Measurements from ENCODE around the gene RMDN3.

Gene RMDN3

DNA sequence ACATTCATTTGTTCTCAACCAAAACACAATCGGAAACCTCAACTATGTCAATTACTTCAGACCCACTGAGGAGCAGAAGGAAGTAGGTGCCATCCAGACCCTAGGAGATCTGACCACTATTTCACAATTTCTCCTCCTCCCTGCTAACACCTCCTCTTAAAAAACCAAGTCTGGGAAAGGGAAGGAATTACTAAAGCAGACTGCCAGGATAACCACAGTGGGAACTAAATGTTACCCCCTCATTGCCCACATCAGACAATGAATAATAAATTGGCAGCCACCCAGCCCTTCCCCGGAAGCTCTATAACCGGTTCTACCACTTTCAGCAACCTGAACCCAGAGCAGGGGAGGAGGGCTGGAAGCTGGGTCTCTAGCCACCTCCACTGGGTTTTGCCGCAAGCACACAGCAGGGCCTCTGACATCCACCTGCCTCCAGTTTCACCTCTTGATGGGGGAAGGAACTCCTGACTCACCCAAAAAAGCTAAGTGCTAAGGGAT lies 32.3 kb upstream of the RMDN3 start:
- TF ChIP-seq, protein P1, sequence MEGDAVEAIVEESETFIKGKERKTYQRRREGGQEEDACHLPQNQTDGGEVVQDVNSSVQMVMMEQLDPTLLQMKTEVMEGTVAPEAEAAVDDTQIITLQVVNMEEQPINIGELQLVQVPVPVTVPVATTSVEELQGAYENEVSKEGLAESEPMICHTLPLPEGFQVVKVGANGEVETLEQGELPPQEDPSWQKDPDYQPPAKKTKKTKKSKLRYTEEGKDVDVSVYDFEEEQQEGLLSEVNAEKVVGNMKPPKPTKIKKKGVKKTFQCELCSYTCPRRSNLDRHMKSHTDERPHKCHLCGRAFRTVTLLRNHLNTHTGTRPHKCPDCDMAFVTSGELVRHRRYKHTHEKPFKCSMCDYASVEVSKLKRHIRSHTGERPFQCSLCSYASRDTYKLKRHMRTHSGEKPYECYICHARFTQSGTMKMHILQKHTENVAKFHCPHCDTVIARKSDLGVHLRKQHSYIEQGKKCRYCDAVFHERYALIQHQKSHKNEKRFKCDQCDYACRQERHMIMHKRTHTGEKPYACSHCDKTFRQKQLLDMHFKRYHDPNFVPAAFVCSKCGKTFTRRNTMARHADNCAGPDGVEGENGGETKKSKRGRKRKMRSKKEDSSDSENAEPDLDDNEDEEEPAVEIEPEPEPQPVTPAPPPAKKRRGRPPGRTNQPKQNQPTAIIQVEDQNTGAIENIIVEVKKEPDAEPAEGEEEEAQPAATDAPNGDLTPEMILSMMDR (IDR thresholded peaks at IDR 0.05; ENCODE audit: control insufficient read depth, insufficient read depth, low read depth, low read length, missing control alignments), result no peak
- peak; percentile 83 for DNase-seq (ENCODE audit: low read depth)

DNA sequence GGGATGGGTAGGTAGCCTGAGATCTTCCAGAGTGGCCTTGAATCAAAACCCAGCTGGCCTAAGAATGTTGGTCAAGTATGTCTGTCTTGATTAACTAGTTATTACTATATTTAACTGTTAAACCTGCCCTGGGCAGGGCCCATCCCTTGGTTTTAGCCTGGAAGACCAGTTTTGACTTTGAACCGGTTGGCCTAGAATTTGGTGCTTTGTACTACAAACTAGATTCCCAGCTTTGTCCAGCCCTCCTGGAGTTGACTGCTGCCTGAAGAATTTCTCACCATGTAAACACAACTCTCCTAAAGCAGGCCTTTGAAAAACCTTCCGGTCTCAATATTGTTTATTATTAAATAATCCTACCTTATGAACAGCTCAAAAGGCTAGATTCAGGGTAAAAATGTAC lies 30.8 kb upstream of the RMDN3 start:
- no peak for DNase-seq (ENCODE audit: low read depth)
- TF ChIP-seq, protein P1 (IDR thresholded peaks at IDR 0.05; ENCODE audit: control insufficient read depth, insufficient read depth, low read depth, low read length, missing control alignments), result no peak
- H3K4me3 ChIP-seq (ENCODE audit: control insufficient read depth, low read depth, low read length), result no peak overlapping the region

More for the DNA sequence above, 32.3 kb upstream of the RMDN3 start:
- no peak overlapping the region for H3K4me3 ChIP-seq (ENCODE audit: control insufficient read depth, low read depth, low read length)

DNA sequence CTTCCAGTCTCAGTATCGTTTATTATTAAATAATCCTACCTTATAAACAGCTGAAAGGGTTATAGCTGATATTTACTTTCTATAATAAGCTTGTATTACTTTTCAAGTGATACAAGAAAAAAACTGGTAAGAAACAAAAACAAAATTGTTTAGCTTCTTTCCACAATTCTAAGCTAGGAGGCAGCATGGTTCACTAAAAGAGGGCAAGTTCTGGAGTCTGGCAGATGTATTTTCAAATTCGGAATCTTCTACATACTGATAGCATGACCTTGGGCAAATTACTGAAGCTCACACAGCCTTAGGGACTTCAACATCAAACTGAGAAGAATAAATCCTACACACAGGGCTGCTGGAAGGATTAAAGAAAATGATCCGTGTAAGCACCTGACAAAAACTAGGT lies 30.1 kb upstream of the RMDN3 start:
- TF ChIP-seq, protein P1 (IDR thresholded peaks at IDR 0.05; ENCODE audit: control insufficient read depth, insufficient read depth, low read depth, low read length, missing control alignments), result peak; percentile 3
- DNase-seq (ENCODE audit: low read depth), result no peak
- H3K4me3 ChIP-seq (ENCODE audit: control insufficient read depth, low read depth, low read length), result no peak overlapping the region

DNA sequence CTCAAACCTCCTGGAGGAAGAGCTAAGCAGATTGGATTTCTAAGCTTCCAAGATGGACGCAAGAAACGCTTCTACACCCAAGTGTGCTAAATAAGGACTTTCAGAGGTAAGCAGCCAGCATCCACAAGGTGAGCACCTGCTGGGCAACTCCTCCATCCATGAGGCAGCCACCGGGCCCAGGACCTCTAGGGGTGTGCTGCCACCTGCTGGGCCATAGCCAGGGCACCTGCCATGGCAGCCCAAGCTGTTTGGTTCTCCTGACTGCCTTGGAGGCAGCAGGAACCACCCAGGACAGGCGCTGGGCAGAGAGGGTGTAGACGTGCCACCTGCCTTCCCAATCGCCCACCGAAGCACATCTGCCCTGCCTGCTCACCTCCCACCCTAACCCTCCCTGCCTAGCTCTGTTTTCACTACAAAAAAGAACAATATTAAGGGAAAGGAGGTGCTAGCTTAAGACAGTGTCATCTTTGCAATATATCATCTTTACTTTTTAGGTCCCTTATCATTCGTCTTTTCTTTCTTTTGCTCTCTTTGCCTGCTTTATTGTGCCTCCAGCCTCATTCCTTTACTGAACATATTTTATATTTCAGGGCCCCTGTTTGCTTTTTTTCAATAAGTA lies 27.7 kb upstream of the RMDN3 start:
- TF ChIP-seq, protein P1 (IDR thresholded peaks at IDR 0.05; ENCODE audit: control insufficient read depth, insufficient read depth, low read depth, low read length, missing control alignments), result peak; percentile 48
- H3K4me3 ChIP-seq (ENCODE audit: control insufficient read depth, low read depth, low read length), result no peak overlapping the region
- DNase-seq (ENCODE audit: low read depth), result no peak

DNA sequence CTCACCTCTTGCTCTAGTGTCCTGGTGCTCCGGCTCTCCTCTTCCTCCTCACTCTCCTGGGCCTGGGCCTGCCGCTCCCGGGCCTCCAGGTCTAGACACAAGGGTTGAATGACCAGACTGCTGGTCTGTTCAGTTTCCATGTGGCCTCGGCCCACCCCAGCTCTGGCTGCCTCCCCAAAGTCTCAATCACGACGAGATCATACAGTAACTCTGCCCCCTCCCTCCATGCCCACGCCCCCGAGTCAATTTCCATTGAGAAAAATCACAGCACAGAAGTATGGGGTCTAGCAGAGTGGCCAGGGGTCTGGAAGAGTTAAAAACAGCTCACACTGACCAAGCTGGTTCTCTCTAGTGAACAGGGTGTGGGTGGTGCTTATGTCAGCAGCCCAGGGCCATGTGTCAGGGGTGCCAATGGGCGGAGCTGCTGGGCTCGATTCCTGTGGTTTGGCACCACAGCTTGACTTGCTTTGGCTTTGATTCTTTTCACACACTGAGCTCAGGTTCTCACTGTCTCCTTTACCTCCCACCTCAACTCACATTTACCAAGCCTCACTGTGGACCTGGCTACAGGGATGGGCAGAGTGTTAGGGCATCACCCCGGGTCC lies 21.6 kb upstream of the RMDN3 start:
- peak; percentile 45 for DNase-seq (ENCODE audit: low read depth)
- no peak overlapping the region for H3K4me3 ChIP-seq (ENCODE audit: control insufficient read depth, low read depth, low read length)
- TF ChIP-seq, protein P1 (IDR thresholded peaks at IDR 0.05; ENCODE audit: control insufficient read depth, insufficient read depth, low read depth, low read length, missing control alignments), result no peak

DNA sequence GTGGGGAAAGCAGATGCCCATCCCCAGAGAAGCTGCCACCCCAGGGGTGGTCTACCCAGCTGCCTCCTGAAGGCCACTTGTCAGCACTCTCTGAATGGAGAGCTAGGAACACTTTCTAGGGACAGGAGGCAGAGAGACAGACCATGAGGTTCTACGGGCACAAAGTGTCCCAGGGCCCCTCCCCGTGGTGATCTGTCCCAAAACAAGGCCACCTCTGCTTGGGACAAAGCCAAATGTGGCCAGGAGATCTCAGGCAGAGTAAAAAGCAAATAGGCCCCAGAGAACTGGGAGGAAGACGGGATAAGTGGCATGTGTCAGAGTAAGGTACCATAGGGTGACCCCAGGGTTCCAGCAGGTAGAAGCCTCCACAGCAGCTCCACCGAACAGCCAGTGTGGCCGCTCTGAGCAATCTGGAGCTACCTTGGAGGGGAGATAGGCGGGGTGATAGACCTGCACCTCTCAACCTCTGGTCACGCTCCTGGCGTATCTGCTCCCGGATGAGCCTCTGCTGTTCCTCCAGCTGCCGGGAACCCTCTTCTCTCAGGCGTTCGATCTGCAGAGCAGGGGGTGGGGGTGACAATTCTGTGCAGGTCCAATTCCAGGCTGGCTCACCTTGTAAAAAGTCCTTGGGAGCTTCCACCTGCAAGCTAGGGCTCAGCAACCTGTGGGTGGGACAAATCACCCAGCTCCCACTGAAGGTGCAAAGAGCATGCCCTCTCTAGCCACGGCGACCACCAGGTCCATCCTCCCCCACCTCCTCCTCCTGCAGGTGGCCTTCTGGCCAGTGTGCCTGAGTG lies 20.9 kb upstream of the RMDN3 start:
- H3K4me3 ChIP-seq (ENCODE audit: control insufficient read depth, low read depth, low read length), result no peak overlapping the region
- TF ChIP-seq, protein P1 (IDR thresholded peaks at IDR 0.05; ENCODE audit: control insufficient read depth, insufficient read depth, low read depth, low read length, missing control alignments), result no peak
- DNase-seq (ENCODE audit: low read depth), result no peak
